ENCODE results near the gene SGSM1. TPM values are rescaled to one million over a fixed set of nuclear protein-coding genes. Genes with fewer than 3 reads are reported as not detected.

SGSM1 gene
- total RNA-seq, 1 experiment from 2014 or later, result 1.1 TPM

- no peak for DNase-seq
- no peak overlapping the region for H3K4me3 ChIP-seq (ENCODE audit: insufficient read depth, low read depth, low read length)
- H3K36me3 ChIP-seq (replicated peaks; ENCODE audit: control insufficient read depth, insufficient read depth, low read length), result no peaks in the 10 kb centered on the region
- H3K27me3 ChIP-seq (ENCODE audit: control insufficient read depth, insufficient read depth, low read length), result no peaks in the 10 kb centered on the region
These were observed 169.9 kb downstream of the SGSM1 start for GRCh38 chr22:24975813-24976341.

- H3K27me3 ChIP-seq (ENCODE audit: control insufficient read depth, insufficient read depth, low read length), result no peaks in the 10 kb centered on the region
- no peak overlapping the region for H3K4me3 ChIP-seq (ENCODE audit: insufficient read depth, low read depth, low read length)
- DNase-seq, result no peak
- H3K36me3 ChIP-seq (replicated peaks; ENCODE audit: control insufficient read depth, insufficient read depth, low read length), result no peaks in the 10 kb centered on the region
These were observed 170.6 kb downstream of the SGSM1 start for GRCh38 chr22:24976442-24977218.

Other genes with a start within 250 kb of the SGSM1 start
- gene LRRC75B, start 213.1 kb upstream of the SGSM1 start, total RNA-seq (2014; rRNA removed; shearing (Covaris generic)), result 18.8 and 20.5 TPM in 2 replicates
- 20.7 and 24.6 TPM in 2 replicates for gene GGT1, start 203.0 kb upstream of the SGSM1 start, total RNA-seq (2014; rRNA removed; shearing (Covaris generic))
- 0.07 TPM in 2 replicates for gene PIWIL3, start 31.5 kb upstream of the SGSM1 start, total RNA-seq (2014; rRNA removed; shearing (Covaris generic))
- not detected in 2 replicates for gene LHFPL7, start 140.5 kb downstream of the SGSM1 start, total RNA-seq (2014; rRNA removed; shearing (Covaris generic))
- gene KIAA1671, start 146.5 kb downstream of the SGSM1 start, total RNA-seq (2014; rRNA removed; shearing (Covaris generic)), result 7.3 and 9.2 TPM in 2 replicates